Measurements from ENCODE around the gene CPEB2. TPM values are rescaled to one million over a fixed set of nuclear protein-coding genes. Genes with fewer than 3 reads are reported as not detected.

CPEB2 gene
- total and polyA plus RNA-seq, 10 of the 15 experiments (the other 5 are each of a cell fraction or from before 2014, with no cell fraction given), result 0.73 to 8.3 (median 3.7) TPM

DNA sequence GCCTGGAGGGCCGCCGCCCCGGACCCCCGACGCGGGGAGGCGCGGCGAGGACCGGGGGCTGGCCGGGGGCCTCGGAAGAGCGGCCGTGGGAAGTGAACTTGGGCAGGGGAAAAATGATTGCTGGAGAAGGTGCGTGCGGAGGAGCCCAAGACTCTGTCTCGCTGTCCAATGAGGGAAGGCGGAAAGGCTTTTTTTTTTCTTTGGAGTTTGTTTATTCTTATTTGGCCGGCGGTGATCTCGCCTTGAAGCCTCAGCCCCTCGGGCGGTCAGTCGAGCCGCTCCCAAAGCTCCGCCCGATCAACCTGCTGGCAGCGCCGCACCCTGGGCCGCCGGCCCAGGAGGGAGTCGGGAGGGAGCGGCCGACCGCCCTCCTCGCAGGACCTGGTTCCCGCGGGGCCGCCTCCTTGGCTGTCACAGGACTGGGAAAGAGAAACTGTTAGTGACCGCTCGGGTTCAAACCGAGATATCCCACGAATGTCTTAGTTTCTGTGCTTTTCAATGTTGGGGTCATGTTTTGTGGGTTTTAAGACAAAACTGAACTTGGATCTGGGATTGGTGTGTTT is 2.5 kb downstream of the CPEB2 start:
- peak overlapping the region; percentile 96 for H3K27ac ChIP-seq (ENCODE audit: control insufficient read depth, insufficient read depth)
- peak; percentile 23 for FAIRE-seq
- RAD21 ChIA-PET (ENCODE audit: unreplicated experiment), result no interaction called here
- peak overlapping the region; percentile 72 for H2AFZ ChIP-seq (ENCODE audit: control insufficient read depth, low read depth, low read length)
- peaks cover 4% of the 10 kb centered on the region for H3K4me1 ChIP-seq (ENCODE audit: control insufficient read depth, insufficient read depth, low read length)
- in situ Hi-C loops (cut with MboI), result loop anchor here (10.0 to 25.0 kb wide), 4 partner anchors 130 to 1350 kb away; partner anchors contain the start of gene FBXL5
- no peak for DNase-seq (ENCODE audit: low read depth, low spot score)
- BruUV-seq (replicated peaks), result no TSS peak
- ATAC-seq, result peak; percentile 2; the same call in 1 of the 3 replicates
- H3K4me3 ChIP-seq, result peak overlapping the region; percentile 90
- H3K79me2 ChIP-seq (ENCODE audit: control insufficient read depth, insufficient read depth, low read length), result peaks cover 59% of the 10 kb centered on the region
- peak overlapping the region; percentile 81 for H3K9ac ChIP-seq (ENCODE audit: control insufficient read depth, insufficient read depth, low read length)
- peaks cover 0 to 8% of the 10 kb centered on the region in 2 experiments; a peak in 1 of 4 replicates for H3K36me3 ChIP-seq (ENCODE audit: control insufficient read depth in 2 of 2, insufficient read depth in 2 of 2, low read length in 1 of 2)
- CTCF ChIA-PET, result interaction anchor here (0.7 kb wide), 1 partner anchor 132 kb away, joined by 3 read pairs; no protein-coding TSS in a partner anchor
- no peaks in the 10 kb centered on the region for H3K27me3 ChIP-seq (replicated peaks in 1 of 2; ENCODE audit: control insufficient read depth in 2 of 2, insufficient read depth in 2 of 2, low read length in 1 of 2)
- POLR2A ChIA-PET, result no interaction called here
- H4K20me1 ChIP-seq (ENCODE audit: control insufficient read depth, insufficient read depth), result no peaks in the 10 kb centered on the region
- intact Hi-C loops (cut with micrococcal nuclease; ENCODE audit: unreplicated experiment), result loop anchor here (5.0 to 10.0 kb wide), 6 partner anchors 220 to 1380 kb away; partner anchors contain the start of genes BOD1L1 and CD38
- H3K9me3 ChIP-seq (replicated peaks; ENCODE audit: control insufficient read depth, insufficient read depth, low read length), result no peaks in the 10 kb centered on the region
- TF ChIP-seq NR2C1 (IDR thresholded peaks at IDR 0.05) (no peak), IKZF2 (IDR thresholded peaks at IDR 0.05) (peak; percentile 38 to 68; a peak in 3 of 4 replicates), ZNF384 (IDR thresholded peaks at IDR 0.05; ENCODE audit: borderline replicate concordance, low read depth, low read length) (peak; percentile 72), CBX5 (IDR thresholded peaks at IDR 0.05; ENCODE audit: low read depth) (0 out of 2 replicates have a peak, but pooled peaks have one; percentile 6), SMARCA5 (IDR thresholded peaks at IDR 0.05) (peak; percentile 34; the same call in 1 of the 2 replicates), IRF4 (IDR thresholded peaks at IDR 0.05; ENCODE audit: low read depth, low read length) (no peak), SMAD5 (IDR thresholded peaks at IDR 0.05; ENCODE audit: low read depth) (no peak), MEF2B (IDR thresholded peaks at IDR 0.05; ENCODE audit: partially characterized antibody, poor library complexity, severe bottlenecking) (peak; percentile 7), SIN3A (IDR thresholded peaks at IDR 0.05; ENCODE audit: low read depth, low read length) (peak; percentile 58; the same call in 1 of the 2 replicates), POLR2AphosphoS5 (IDR thresholded peaks at IDR 0.05; ENCODE audit: low read length) (0 out of 2 replicates have a peak, but pooled peaks have one; percentile 49), BACH1 (IDR thresholded peaks at IDR 0.05; ENCODE audit: borderline replicate concordance) (peak; percentile 38), CHD1 (IDR thresholded peaks at IDR 0.05; ENCODE audit: low read depth, low read length) (0 out of 2 replicates have a peak, but pooled peaks have one; percentile 31), NBN (IDR thresholded peaks at IDR 0.05) (peak; percentile 59; the same call in 1 of the 2 replicates), PML (IDR thresholded peaks at IDR 0.05; ENCODE audit: low read length) (0 out of 2 replicates have a peak, but pooled peaks have one; percentile 12), MTA2 (IDR thresholded peaks at IDR 0.05; ENCODE audit: low read depth) (peak; percentile 22; the same call in 1 of the 2 replicates), PAX8 (IDR thresholded peaks at IDR 0.05) (no peak), STAT1 (conservative IDR thresholded peaks at IDR 0.05) (no peak), POLR2A (IDR thresholded peaks at IDR 0.05; ENCODE audit: low read depth, low read length) (peak; percentile 69), TAF1 (IDR thresholded peaks at IDR 0.05; ENCODE audit: borderline replicate concordance, low read depth, low read length) (peak; percentile 20; the same call in 1 of the 2 replicates), FOXM1 (IDR thresholded peaks at IDR 0.05; ENCODE audit: low read depth, low read length) (no peak)
- TF ChIP-seq, protein P1, sequence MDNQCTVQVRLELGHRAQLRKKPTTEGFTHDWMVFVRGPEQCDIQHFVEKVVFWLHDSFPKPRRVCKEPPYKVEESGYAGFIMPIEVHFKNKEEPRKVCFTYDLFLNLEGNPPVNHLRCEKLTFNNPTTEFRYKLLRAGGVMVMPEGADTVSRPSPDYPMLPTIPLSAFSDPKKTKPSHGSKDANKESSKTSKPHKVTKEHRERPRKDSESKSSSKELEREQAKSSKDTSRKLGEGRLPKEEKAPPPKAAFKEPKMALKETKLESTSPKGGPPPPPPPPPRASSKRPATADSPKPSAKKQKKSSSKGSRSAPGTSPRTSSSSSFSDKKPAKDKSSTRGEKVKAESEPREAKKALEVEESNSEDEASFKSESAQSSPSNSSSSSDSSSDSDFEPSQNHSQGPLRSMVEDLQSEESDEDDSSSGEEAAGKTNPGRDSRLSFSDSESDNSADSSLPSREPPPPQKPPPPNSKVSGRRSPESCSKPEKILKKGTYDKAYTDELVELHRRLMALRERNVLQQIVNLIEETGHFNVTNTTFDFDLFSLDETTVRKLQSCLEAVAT (IDR thresholded peaks at IDR 0.05), result peak; percentile 57; the same call in 1 of the 2 replicates
- TF ChIP-seq, protein P2, sequence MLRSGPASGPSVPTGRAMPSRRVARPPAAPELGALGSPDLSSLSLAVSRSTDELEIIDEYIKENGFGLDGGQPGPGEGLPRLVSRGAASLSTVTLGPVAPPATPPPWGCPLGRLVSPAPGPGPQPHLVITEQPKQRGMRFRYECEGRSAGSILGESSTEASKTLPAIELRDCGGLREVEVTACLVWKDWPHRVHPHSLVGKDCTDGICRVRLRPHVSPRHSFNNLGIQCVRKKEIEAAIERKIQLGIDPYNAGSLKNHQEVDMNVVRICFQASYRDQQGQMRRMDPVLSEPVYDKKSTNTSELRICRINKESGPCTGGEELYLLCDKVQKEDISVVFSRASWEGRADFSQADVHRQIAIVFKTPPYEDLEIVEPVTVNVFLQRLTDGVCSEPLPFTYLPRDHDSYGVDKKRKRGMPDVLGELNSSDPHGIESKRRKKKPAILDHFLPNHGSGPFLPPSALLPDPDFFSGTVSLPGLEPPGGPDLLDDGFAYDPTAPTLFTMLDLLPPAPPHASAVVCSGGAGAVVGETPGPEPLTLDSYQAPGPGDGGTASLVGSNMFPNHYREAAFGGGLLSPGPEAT (IDR thresholded peaks at IDR 0.05; ENCODE audit: low read depth), result peak; percentile 64
- H3K4me2 ChIP-seq (ENCODE audit: control insufficient read depth, insufficient read depth), result peak overlapping the region; percentile 89; the same call in 1 of the 2 replicates
- WGBS (ENCODE audit: insufficient coverage, insufficient replicate concordance, low lambda C conversion rate, missing lambda C conversion rate), result under 1% methylated on average over 43 of the region's 43 CpGs
- SMC1A ChIA-PET (ENCODE audit: uncharacterized antibody, unreplicated experiment), result no interaction called here

Measured in GM12878 (cell line).